Duodenal mucosa (tissue), 2 donors: Measurements from ENCODE around the gene CAMK2B.
"Not testable (repeated sequence)": the region's sequence is repeated elsewhere in the genome, so short reads cannot be mapped to it uniquely, and the experiment has no call there.

ENCODE experiments used
- H3K27ac ChIP-seq: one replicate; pipeline ENCODE4 v1.7.0; 2013; ENCODE audit warnings: low read depth, low read length
- H3K27me3 ChIP-seq, 2 donors: one replicate each; pipeline ENCODE4 v1.7.0; 2013; ENCODE audit warnings: low read length in 2 of 2, control low read depth in 1 of 2; ENCODE audit not compliant: insufficient read depth in 2 of 2, control insufficient read depth in 1 of 2
- H3K36me3 ChIP-seq, 2 donors: one replicate each; pipeline ENCODE4 v1.7.0; 2013; ENCODE audit warnings: low read length in 2 of 2, control low read depth in 1 of 2; ENCODE audit not compliant: insufficient read depth in 2 of 2, control insufficient read depth in 1 of 2
- H3K4me1 ChIP-seq, 2 donors: one replicate each; pipeline ENCODE4 v1.7.0; 2013; ENCODE audit warnings: low read length in 2 of 2, control low read depth in 1 of 2; ENCODE audit not compliant: insufficient read depth in 2 of 2, control insufficient read depth in 1 of 2
- H3K4me3 ChIP-seq, 2 donors: one replicate each; pipeline ENCODE4 v1.7.0; 2013; ENCODE audit warnings: low read length in 2 of 2, low read depth in 1 of 2
- H3K9ac ChIP-seq, 2 donors: one replicate each; pipeline ENCODE4 v1.7.0; 2013; ENCODE audit warnings: low read length in 2 of 2, low read depth in 1 of 2
- H3K9me3 ChIP-seq, 2 donors: one replicate each; pipeline ENCODE4 v1.7.0; 2013; ENCODE audit warnings: low read length in 2 of 2, control low read depth in 1 of 2; ENCODE audit not compliant: control insufficient read depth in 1 of 2

CAMK2B gene

GRCh38 chr7:44185729-44186128, 139.7 kb downstream of the CAMK2B start:
- Histone ChIP-seq H3K9ac (no peak overlapping the region), H3K9me3 (peaks cover 8 to 9% of the 10 kb centered on the region in 2 donors), H3K36me3 (no peaks in the 10 kb centered on the region), H3K4me1 (no peaks in the 10 kb centered on the region), H3K4me3 (no peak overlapping the region), H3K27ac (no peak overlapping the region), H3K27me3 (peaks cover 0 to 3% of the 10 kb centered on the region in 2 donors)

- Histone ChIP-seq H3K4me3 (no peak overlapping the region), H3K27me3 (peaks cover 0 to 3% of the 10 kb centered on the region in 2 donors), H3K4me1 (no peaks in the 10 kb centered on the region), H3K36me3 (no peaks in the 10 kb centered on the region), H3K9me3 (peaks cover 8 to 9% of the 10 kb centered on the region in 2 donors), H3K27ac (no peak overlapping the region), H3K9ac (no peak overlapping the region)
Observed at GRCh38 chr7:44184873-44185446, 140.4 kb downstream of the CAMK2B start.

GRCh38 chr7:44184206-44184872, 141.1 kb downstream of the CAMK2B start:
- H3K36me3 ChIP-seq = no peaks in the 10 kb centered on the region
- H3K9ac ChIP-seq = no peak overlapping the region
- no peak overlapping the region for H3K4me3 ChIP-seq
- H3K27me3 ChIP-seq = peaks cover 0 to 3% of the 10 kb centered on the region in 2 donors
- H3K9me3 ChIP-seq = peaks cover 8 to 9% of the 10 kb centered on the region in 2 donors
- H3K4me1 ChIP-seq = no peaks in the 10 kb centered on the region
- H3K27ac ChIP-seq = no peak overlapping the region

GRCh38 chr7:44183386-44183785, 142.0 kb downstream of the CAMK2B start:
- H3K4me3 ChIP-seq = no peak overlapping the region
- H3K9me3 ChIP-seq = peaks cover 8 to 9% of the 10 kb centered on the region in 2 donors
- no peak overlapping the region for H3K9ac ChIP-seq
- H3K27me3 ChIP-seq = peaks cover 0 to 3% of the 10 kb centered on the region in 2 donors
- H3K4me1 ChIP-seq = no peaks in the 10 kb centered on the region
- no peaks in the 10 kb centered on the region for H3K36me3 ChIP-seq
- no peak overlapping the region for H3K27ac ChIP-seq

- Histone ChIP-seq H3K9me3 (peaks cover 8 to 9% of the 10 kb centered on the region in 2 donors), H3K4me3 (no peak overlapping the region), H3K27ac (no peak overlapping the region), H3K9ac (no peak overlapping the region), H3K27me3 (peaks cover 3 to 5% of the 10 kb centered on the region in 2 donors), H3K4me1 (no peaks in the 10 kb centered on the region), H3K36me3 (no peaks in the 10 kb centered on the region)
Observed at GRCh38 chr7:44182827-44183226, 142.6 kb downstream of the CAMK2B start.

GRCh38 chr7:44180631-44181030, 144.8 kb downstream of the CAMK2B start:
- Histone ChIP-seq H3K9ac (no peak overlapping the region), H3K9me3 (peaks cover 8 to 9% of the 10 kb centered on the region in 2 donors), H3K27me3 (peaks cover 4 to 12% of the 10 kb centered on the region in 2 donors), H3K4me3 (no peak overlapping the region), H3K4me1 (no peaks in the 10 kb centered on the region), H3K36me3 (no peaks in the 10 kb centered on the region), H3K27ac (no peak overlapping the region)

GRCh38 chr7:44177570-44178131, 147.7 kb downstream of the CAMK2B start:
- Histone ChIP-seq H3K36me3 (no peaks in the 10 kb centered on the region), H3K4me3 (no peak overlapping the region), H3K9ac (no peak overlapping the region), H3K4me1 (no peaks in the 10 kb centered on the region), H3K27me3 (peaks cover 4 to 11% of the 10 kb centered on the region in 2 donors), H3K9me3 (peaks cover 2 to 5% of the 10 kb centered on the region in 2 donors), H3K27ac (no peak overlapping the region)

GRCh38 chr7:44176486-44176885, 148.9 kb downstream of the CAMK2B start:
- H3K27ac ChIP-seq = no peak overlapping the region
- no peaks in the 10 kb centered on the region for H3K9me3 ChIP-seq
- H3K4me1 ChIP-seq = no peaks in the 10 kb centered on the region
- no peak overlapping the region for H3K4me3 ChIP-seq
- H3K36me3 ChIP-seq = no peaks in the 10 kb centered on the region
- peaks cover 4 to 10% of the 10 kb centered on the region in 2 donors for H3K27me3 ChIP-seq
- H3K9ac ChIP-seq = no peak overlapping the region

GRCh38 chr7:44175730-44176129, 149.7 kb downstream of the CAMK2B start:
- Histone ChIP-seq H3K9me3 (no peaks in the 10 kb centered on the region), H3K9ac (no peak overlapping the region), H3K36me3 (no peaks in the 10 kb centered on the region), H3K4me1 (no peaks in the 10 kb centered on the region), H3K27me3 (peaks cover 4 to 10% of the 10 kb centered on the region in 2 donors), H3K4me3 (no peak overlapping the region), H3K27ac (no peak overlapping the region)

- H3K9ac ChIP-seq, H3K27ac ChIP-seq, H3K4me3 ChIP-seq, H3K4me1 ChIP-seq, H3K9me3 ChIP-seq, H3K36me3 ChIP-seq: not testable (repeated sequence)
- H3K27me3 ChIP-seq = peaks cover 4 to 10% of the 10 kb centered on the region in 2 donors
Observed at GRCh38 chr7:44174694-44174948, 150.8 kb downstream of the CAMK2B start.
